Measurements from ENCODE around the gene UBE2S. TPM values are rescaled to one million over a fixed set of nuclear protein-coding genes. Genes with fewer than 3 reads are reported as not detected.
A peak's percentile ranks its signal among the peaks of the same experiment; 100 is the strongest.
"Not testable (repeated sequence)": the region's sequence is repeated elsewhere in the genome, so short reads cannot be mapped to it uniquely, and the experiment has no call there.

Gene UBE2S
- total RNA-seq, 1 experiment from 2014 or later, result 279 TPM

DNA sequence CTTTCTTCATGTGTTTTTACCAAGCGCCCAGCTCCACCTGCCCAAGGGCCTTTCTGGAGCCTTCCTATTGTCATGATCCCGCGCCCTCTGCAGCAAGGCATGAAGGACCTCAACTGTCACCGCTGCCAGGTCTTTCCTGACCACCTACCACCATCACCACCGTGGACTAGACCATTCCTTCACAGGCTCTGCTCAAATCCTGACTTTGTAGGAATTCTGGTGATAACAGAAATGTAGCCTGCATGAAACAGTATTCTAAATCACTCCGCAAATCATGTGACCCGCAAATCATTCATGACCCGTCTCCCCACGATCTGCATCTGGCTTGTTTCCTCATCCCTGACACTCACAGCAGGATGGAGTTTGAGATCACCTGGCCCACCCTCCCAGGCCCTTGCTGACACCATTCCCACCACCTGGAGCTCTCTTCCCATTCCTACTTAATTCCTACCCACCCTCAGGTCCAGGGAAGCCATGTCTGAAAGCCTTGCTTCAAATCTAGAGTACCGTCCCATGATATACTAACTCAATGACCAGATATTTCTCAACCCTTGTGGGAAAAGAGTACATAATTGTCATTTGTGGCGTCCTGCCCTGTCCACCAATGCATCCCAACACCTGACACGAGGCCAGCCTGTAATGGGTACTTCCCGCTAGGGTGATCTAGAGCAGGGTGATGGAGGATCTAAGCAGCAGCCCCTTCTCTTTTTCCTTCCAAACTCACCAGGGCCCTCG, 1.3 kb downstream of the UBE2S start:
- H3K36me3 Mint-ChIP-seq (ENCODE audit: insufficient read depth, unreplicated experiment), result peaks cover 84% of the 10 kb centered on the region
- peak overlapping the region; percentile 99 for H3K27ac Mint-ChIP-seq (ENCODE audit: unreplicated experiment)
- ChIA-PET CTCF (no interaction called here), POLR2A (interaction anchor here (0.6 to 1.8 kb wide), 4 partner anchors 21 to 1626 kb away, joined by 3 to 24 read pairs (median 8); partner anchors contain the start of genes KMT5C, RPL28 and ZNF580)
- peak overlapping the region; percentile 94 for H3K4me3 ChIP-seq (ENCODE audit: low read depth, low read length)
- peaks cover 9% of the 10 kb centered on the region; the same call in 1 of the 2 replicates for H3K36me3 ChIP-seq (ENCODE audit: control insufficient read depth, insufficient read depth, low read length)
- no peaks in the 10 kb centered on the region for H3K27me3 ChIP-seq (replicated peaks; ENCODE audit: control insufficient read depth, insufficient read depth, low read length)
- H3K4me1 Mint-ChIP-seq (ENCODE audit: low read depth, unreplicated experiment), result peaks cover 14% of the 10 kb centered on the region
- TSS peak; percentile 53 for BruUV-seq (replicated peaks)
- no peak for TF ChIP-seq CTCF (IDR thresholded peaks at IDR 0.05; ENCODE audit: insufficient read depth in 1 of 2, low read depth in 1 of 2, low read length in 1 of 2, severe bottlenecking in 1 of 2, unreplicated experiment in 1 of 2)
- H3K9me3 Mint-ChIP-seq (ENCODE audit: unreplicated experiment), result peaks cover 11% of the 10 kb centered on the region
- peak overlapping the region; percentile 93 for H3K4me3 Mint-ChIP-seq (ENCODE audit: unreplicated experiment)
- H3K9me3 ChIP-seq, result peaks cover 13% of the 10 kb centered on the region; the same call in 1 of the 2 replicates
- no peak for DNase-seq
- H3K27me3 Mint-ChIP-seq (ENCODE audit: insufficient read depth, unreplicated experiment), result peaks cover 5% of the 10 kb centered on the region
- intact Hi-C loops (cut with micrococcal nuclease; ENCODE audit: unreplicated experiment), result loop anchor here (10.0 kb wide), 1 partner anchor 99 kb away; no protein-coding TSS in a partner anchor
- H3K4me1 ChIP-seq, result peaks cover 18% of the 10 kb centered on the region

- Histone ChIP-seq H3K4me3 (ENCODE audit: low read depth, low read length) (no peak overlapping the region), H3K4me1 (peaks cover 18% of the 10 kb centered on the region), H3K36me3 (ENCODE audit: control insufficient read depth, insufficient read depth, low read length) (peaks cover 9% of the 10 kb centered on the region; the same call in 1 of the 2 replicates), H3K27me3 (replicated peaks; ENCODE audit: control insufficient read depth, insufficient read depth, low read length) (no peaks in the 10 kb centered on the region), H3K9me3 (peaks cover 13% of the 10 kb centered on the region; the same call in 1 of the 2 replicates)
- no TSS peak for BruUV-seq (replicated peaks)
- Mint-ChIP-seq H3K4me1 (ENCODE audit: low read depth, unreplicated experiment) (peaks cover 14% of the 10 kb centered on the region), H3K27me3 (ENCODE audit: insufficient read depth, unreplicated experiment) (peaks cover 3% of the 10 kb centered on the region), H3K27ac (ENCODE audit: unreplicated experiment) (peak overlapping the region; percentile 99), H3K4me3 (ENCODE audit: unreplicated experiment) (peak overlapping the region; percentile 93), H3K9me3 (ENCODE audit: unreplicated experiment) (peaks cover 11% of the 10 kb centered on the region), H3K36me3 (ENCODE audit: insufficient read depth, unreplicated experiment) (peaks cover 91% of the 10 kb centered on the region)
- ChIA-PET POLR2A (interaction anchor here (0.6 kb wide), 2 partner anchors 235 to 1625 kb away, joined by 3 to 8 read pairs; partner anchors contain the start of gene ZNF580), CTCF (no interaction called here)
- no peak for TF ChIP-seq CTCF (IDR thresholded peaks at IDR 0.05; ENCODE audit: insufficient read depth in 1 of 2, low read depth in 1 of 2, low read length in 1 of 2, severe bottlenecking in 1 of 2, unreplicated experiment in 1 of 2)
- intact Hi-C loops (cut with micrococcal nuclease; ENCODE audit: unreplicated experiment), result loop anchor here (10.0 kb wide), 1 partner anchor 99 kb away; no protein-coding TSS in a partner anchor
- DNase-seq, result no peak
Observed at GRCh38 chr19:55405638-55406037, 1.9 kb downstream of the UBE2S start.

DNA sequence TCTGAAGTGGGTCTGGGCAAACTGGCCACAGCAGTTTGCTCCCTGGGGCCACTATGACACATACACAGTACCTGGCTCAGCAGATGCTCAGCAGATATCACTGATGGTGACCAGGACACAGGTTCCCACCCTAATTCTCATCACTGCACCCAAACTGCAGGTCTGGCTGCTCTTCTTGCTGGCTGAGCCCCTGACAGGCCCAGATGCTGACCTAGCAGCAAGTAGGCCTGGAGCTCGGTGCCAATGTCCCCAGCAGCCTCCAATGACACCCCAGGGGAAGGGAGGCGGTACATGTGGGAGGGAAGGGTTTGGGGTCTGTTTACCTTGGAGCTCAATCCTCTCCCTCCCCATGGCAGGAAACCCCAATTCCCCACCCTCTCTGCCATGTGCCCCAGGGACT, 5.1 kb downstream of the UBE2S start:
- Mint-ChIP-seq H3K36me3 (ENCODE audit: insufficient read depth, unreplicated experiment) (peaks cover 96% of the 10 kb centered on the region), H3K4me3 (ENCODE audit: unreplicated experiment) (no peak overlapping the region), H3K4me1 (ENCODE audit: low read depth, unreplicated experiment) (peaks cover 14% of the 10 kb centered on the region), H3K27me3 (ENCODE audit: insufficient read depth, unreplicated experiment) (no peaks in the 10 kb centered on the region), H3K27ac (ENCODE audit: unreplicated experiment) (no peak overlapping the region), H3K9me3 (ENCODE audit: unreplicated experiment) (no peaks in the 10 kb centered on the region)
- H3K9me3 ChIP-seq, result no peaks in the 10 kb centered on the region
- no peak for TF ChIP-seq CTCF (IDR thresholded peaks at IDR 0.05; ENCODE audit: insufficient read depth in 1 of 2, low read depth in 1 of 2, low read length in 1 of 2, severe bottlenecking in 1 of 2, unreplicated experiment in 1 of 2)
- no peak overlapping the region for H3K4me3 ChIP-seq (ENCODE audit: low read depth, low read length)
- POLR2A ChIA-PET, result interaction anchor here (0.7 kb wide), 1 partner anchor 63 kb away, joined by 3 read pairs; the partner anchor contains the start of gene KMT5C
- CTCF ChIA-PET, result no interaction called here
- H3K36me3 ChIP-seq (ENCODE audit: control insufficient read depth, insufficient read depth, low read length), result peaks cover 9% of the 10 kb centered on the region; the same call in 1 of the 2 replicates
- H3K4me1 ChIP-seq, result peaks cover 12% of the 10 kb centered on the region; the same call in 1 of the 2 replicates
- no peaks in the 10 kb centered on the region for H3K27me3 ChIP-seq (replicated peaks; ENCODE audit: control insufficient read depth, insufficient read depth, low read length)
- no TSS peak for BruUV-seq (replicated peaks)
- intact Hi-C loops (cut with micrococcal nuclease; ENCODE audit: unreplicated experiment), result loop anchor here (10.0 kb wide), 1 partner anchor 102 kb away; no protein-coding TSS in a partner anchor
- no peak for DNase-seq

DNA sequence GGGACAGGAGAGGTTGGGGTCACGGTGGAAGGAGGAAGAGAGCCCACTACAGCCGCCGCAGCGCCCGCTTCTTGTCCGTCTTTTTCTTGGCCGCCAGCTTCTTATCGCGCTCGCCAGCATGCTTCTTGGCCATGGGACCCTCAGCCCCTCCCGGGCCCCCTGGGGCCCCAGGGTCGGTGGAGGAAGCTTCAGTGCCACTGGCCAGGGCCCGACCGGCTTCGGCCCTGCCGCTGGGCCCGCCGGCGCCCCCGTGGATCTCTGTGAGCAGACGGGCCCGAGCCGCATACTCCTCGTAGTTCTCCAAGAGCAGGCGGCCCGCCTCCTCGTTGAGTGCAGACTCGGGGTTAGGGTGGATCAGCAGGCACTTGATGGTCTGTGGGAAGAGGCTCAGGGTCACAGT, 6.2 kb downstream of the UBE2S start:
- H3K27me3 Mint-ChIP-seq (ENCODE audit: insufficient read depth, unreplicated experiment); H3K4me1 ChIP-seq; CTCF ChIA-PET: not testable (repeated sequence)

More for the DNA sequence above, 6.2 kb downstream of the UBE2S start:
- intact Hi-C loops (cut with micrococcal nuclease; ENCODE audit: unreplicated experiment), result loop anchor here (10.0 kb wide), 1 partner anchor 103 kb away; no protein-coding TSS in a partner anchor
- H3K9me3 ChIP-seq; H3K9me3 Mint-ChIP-seq (ENCODE audit: unreplicated experiment); BruUV-seq (replicated peaks); H3K4me3 ChIP-seq (ENCODE audit: low read depth, low read length); POLR2A ChIA-PET; DNase-seq; H3K36me3 ChIP-seq (ENCODE audit: control insufficient read depth, insufficient read depth, low read length); H3K4me3 Mint-ChIP-seq (ENCODE audit: unreplicated experiment); H3K27me3 ChIP-seq (replicated peaks; ENCODE audit: control insufficient read depth, insufficient read depth, low read length); H3K27ac Mint-ChIP-seq (ENCODE audit: unreplicated experiment): not testable (repeated sequence)
- H3K36me3 Mint-ChIP-seq (ENCODE audit: insufficient read depth, unreplicated experiment), result peaks cover 89% of the 10 kb centered on the region
- H3K4me1 Mint-ChIP-seq (ENCODE audit: low read depth, unreplicated experiment), result peaks cover 11% of the 10 kb centered on the region

Data from Caco-2 (cell line).